Activated CD4-positive, CD25-positive, alpha-beta regulatory T cell treated with anti-CD3 and anti-CD28 coated beads, Interleukin-2, amount 50 U/mL, for 16 hours (primary cell): Measurements from ENCODE around the gene CFAP20.

ENCODE experiments used
- DNase-seq: peaks from one replicate; pipeline ENCODE4 v3.0.0-alpha.2; 2020; ENCODE audit warnings: low read depth, low spot score

CFAP20 gene

GRCh38 chr16:58125041-58125440 is 4.1 kb downstream of the CFAP20 start:
- DNase-seq: no peak

DNA sequence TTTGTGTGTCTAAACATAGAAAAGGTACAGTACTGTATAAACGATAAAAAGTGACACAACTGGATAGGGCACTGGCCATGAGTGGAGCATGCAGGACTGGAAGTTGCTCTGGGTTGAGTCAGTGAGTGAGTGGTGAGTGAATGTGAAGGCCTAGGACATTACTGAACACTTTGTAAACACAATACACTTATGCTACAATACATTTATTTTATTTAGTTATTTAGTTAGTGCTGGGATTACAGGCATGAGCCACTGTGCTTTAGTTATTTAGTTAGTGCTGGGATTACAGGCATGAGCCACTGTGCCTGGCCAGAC is 4.6 kb downstream of the CFAP20 start:
- DNase-seq: no peak

- no peak for DNase-seq
Measured at GRCh38 chr16:58123896-58124600, 5.1 kb downstream of the CFAP20 start.

DNA sequence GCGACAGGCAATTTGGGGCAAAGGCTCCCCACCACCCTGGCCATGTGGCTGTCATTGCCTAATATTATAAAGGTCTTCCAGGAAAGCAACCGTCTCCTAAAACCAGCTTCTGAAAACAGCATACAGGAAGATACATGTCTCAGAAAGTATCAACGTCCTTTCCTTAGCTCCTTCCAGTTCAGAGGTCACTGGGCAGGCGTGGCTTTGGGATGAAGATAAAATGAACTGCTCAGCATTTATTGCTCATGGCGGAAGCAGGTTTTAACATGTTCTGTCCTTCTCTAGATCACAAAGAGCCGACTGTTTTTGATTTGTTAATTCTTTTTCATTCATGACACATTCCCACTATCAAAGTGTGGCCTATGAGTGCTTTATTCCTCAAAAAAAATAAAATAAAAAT is 8.0 kb downstream of the CFAP20 start:
- DNase-seq: no peak

DNA sequence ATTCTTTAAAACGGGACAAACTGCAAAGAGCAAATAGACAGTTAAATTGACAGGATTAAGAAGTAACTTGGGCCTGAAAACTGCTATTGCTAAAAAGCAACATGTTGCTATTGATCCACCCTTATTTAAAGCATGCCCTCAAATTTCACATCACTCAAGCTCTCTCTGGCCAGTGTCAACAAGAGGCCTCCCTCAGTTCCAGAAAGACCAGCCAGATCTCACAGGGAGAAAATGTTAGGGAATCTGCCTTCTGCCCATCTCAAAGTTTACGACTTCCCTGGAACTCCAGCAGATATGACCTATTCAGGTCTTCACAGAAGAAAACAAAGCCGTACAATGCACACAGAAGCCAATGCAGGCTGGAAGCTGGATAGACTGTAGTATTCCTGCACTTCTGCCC is 8.9 kb downstream of the CFAP20 start:
- DNase-seq: no peak

GRCh38 chr16:58119509-58119845 is 9.7 kb downstream of the CFAP20 start:
- DNase-seq: no peak

GRCh38 chr16:58118801-58119508 is 10.2 kb downstream of the CFAP20 start:
- no peak for DNase-seq

DNA sequence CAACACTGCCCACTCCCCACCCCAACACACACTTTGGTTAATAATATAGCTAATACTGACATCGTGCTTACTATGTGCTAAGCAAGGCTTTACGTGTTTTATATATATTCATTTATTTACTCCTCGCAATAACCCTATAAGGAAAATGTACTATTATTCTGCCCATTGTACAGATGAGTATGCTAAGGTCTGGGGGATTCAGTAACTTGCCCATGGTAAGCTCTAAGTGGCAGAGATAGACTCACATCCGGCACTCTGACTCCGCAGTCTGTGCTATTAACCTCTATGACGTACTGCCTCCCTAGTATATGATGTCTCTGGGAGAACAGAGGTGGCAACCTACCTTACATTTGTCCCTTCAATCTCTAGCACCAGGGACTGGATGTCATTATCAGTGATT is 12.7 kb downstream of the CFAP20 start:
- DNase-seq: no peak

- no peak for DNase-seq
Measured at GRCh38 chr16:58116081-58116480, 13.1 kb downstream of the CFAP20 start.

- no peak for DNase-seq
Measured at GRCh38 chr16:58114827-58115825, 14.1 kb downstream of the CFAP20 start.

GRCh38 chr16:58111302-58111627 is 17.9 kb downstream of the CFAP20 start:
- DNase-seq: no peak

- no peak for DNase-seq
Measured at GRCh38 chr16:58110571-58111301, 18.4 kb downstream of the CFAP20 start.

DNA sequence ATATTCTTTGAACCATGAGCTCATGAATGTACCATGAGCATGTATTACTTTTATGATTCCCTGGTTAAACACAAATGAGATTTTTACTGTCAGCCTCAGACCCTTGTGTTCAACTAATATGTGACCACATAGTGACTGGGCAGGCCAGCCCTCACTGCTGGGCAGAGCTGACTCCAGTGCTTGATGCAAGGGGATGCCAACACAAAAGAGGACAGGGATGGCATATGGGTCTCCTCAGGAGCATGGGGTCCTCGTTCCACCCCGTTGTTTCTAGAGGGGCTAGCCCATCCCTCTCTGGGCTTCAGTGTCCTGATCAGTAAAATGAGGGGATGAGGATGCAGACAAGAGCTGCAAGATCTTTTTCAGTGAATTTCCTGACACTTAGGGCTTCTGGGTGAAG is 19.3 kb downstream of the CFAP20 start:
- DNase-seq: no peak

DNA sequence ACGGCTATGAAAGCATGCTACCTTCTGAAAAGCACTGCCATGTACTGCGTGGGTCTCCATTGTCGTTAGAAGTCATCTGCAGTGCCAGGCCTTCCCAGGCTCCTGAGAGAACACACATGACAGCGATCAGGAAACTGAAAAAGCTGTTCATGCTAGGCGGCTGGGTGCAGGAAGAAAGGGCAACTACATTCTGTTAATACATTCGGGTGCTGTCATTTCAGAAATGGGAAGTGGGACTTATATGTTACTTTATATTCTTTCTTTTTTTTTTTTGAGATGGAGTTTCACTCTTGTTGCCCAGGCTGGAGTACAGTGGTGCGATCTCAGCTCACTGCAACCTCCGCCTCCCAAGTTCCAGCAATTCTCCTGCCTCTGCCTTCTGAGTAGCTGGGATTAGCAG is 19.9 kb downstream of the CFAP20 start:
- no peak for DNase-seq

- DNase-seq: no peak
Measured at GRCh38 chr16:58107709-58108108, 21.5 kb downstream of the CFAP20 start.

- no peak for DNase-seq
Measured at GRCh38 chr16:58107228-58107627, 22.0 kb downstream of the CFAP20 start.

GRCh38 chr16:58105631-58106030 is 23.6 kb downstream of the CFAP20 start:
- DNase-seq: no peak

- no peak for DNase-seq
Measured at GRCh38 chr16:58102665-58103392, 26.4 kb downstream of the CFAP20 start.

- no peak for DNase-seq
Measured at GRCh38 chr16:58099956-58100300, 29.3 kb downstream of the CFAP20 start.

- no peak for DNase-seq
Measured at GRCh38 chr16:58099097-58099955, 29.9 kb downstream of the CFAP20 start.
